Endothelial cell of umbilical vein (primary cell): ENCODE results near the gene OR2T29. TPM values are rescaled to one million over a fixed set of nuclear protein-coding genes. Genes with fewer than 3 reads are reported as not detected.

Source experiments
- BruUV-seq: library from RNA; stranded (reverse); fragments of 400-500 nt; replicated peaks from 2 replicates; lab custom pipeline; 2021; lab: Mats Ljungman, UMichigan
- CTCF ChIA-PET: fragments of 300-600, 350-600 bp; sonication (Branson Sonifier 250); formaldehyde crosslinking; loops from one replicate; lab custom pipeline; 2021; ENCODE audit warnings: antibody characterized with exemption, inconsistent platforms; lab: Charles Lee
- POLR2A ChIA-PET: fragments of 300-600, 350-600 bp; sonication (Branson Sonifier 250); formaldehyde crosslinking; loops from one replicate; lab custom pipeline; 2021; ENCODE audit warnings: antibody characterized with exemption, inconsistent platforms; lab: Charles Lee
- DNase-seq: peaks from one replicate; pipeline ENCODE4 v3.0.0-alpha.2; 2011; ENCODE audit warnings: low read depth, low spot score
- FAIRE-seq: peaks from 2 replicates; lab custom pipeline; 2011; peaks lifted over from hg19 to GRCh38; lab: Jason Lieb, UNC
- H2AFZ ChIP-seq: 2 replicates; pipeline ENCODE4 v1.6.0; 2012; ENCODE audit warnings: low read depth, low read length, control low read depth, inconsistent platforms
- H3K27ac ChIP-seq: 2 replicates; pipeline ENCODE4 v1.5.1; 2011; ENCODE audit warnings: low read depth, mild to moderate bottlenecking, control low read depth, low read length, moderate library complexity; ENCODE audit not compliant: insufficient read depth
- H3K27me3 ChIP-seq, 2 experiments: 2 replicates each; pipeline versions ENCODE4 v1.6.0 to v1.6.1; 2011; ENCODE audit warnings: low read length in 2 of 2, mixed read lengths in 1 of 2; ENCODE audit not compliant: control insufficient read depth in 2 of 2, insufficient read depth in 2 of 2
- H3K36me3 ChIP-seq, 2 experiments: 2 replicates in 1 of 2; 3 replicates in 1 of 2; pipeline ENCODE4 v1.5.1; 2011; ENCODE audit warnings: low read length in 2 of 2, mild to moderate bottlenecking in 1 of 2, moderate library complexity in 1 of 2; ENCODE audit not compliant: control insufficient read depth in 2 of 2, insufficient read depth in 2 of 2; ENCODE audit errors: extremely low read depth in 1 of 2
- H3K4me1 ChIP-seq: 3 replicates; pipeline ENCODE4 v1.5.1; 2011; ENCODE audit warnings: mild to moderate bottlenecking, low read length; ENCODE audit not compliant: control insufficient read depth, insufficient read depth; ENCODE audit errors: extremely low read depth
- H3K4me2 ChIP-seq: 2 replicates; pipeline ENCODE4 v1.6.1; 2011; ENCODE audit warnings: low read length, control low read depth, mixed read lengths; ENCODE audit not compliant: insufficient read depth
- H3K4me3 ChIP-seq, 3 experiments: fragments of 200-600 bp in 1 of 3; sonication (generic), shearing (Covaris generic) in 1 of 3; replicated peaks in 1 of 3; 2 replicates each; pipeline ENCODE4 v1.5.1; 2011 to 2016; ENCODE audit warnings: control low read depth in 3 of 3, low read length in 3 of 3, mild to moderate bottlenecking in 2 of 3, inconsistent platforms in 1 of 3, low read depth in 1 of 3, moderate library complexity in 1 of 3; ENCODE audit not compliant: insufficient read depth in 1 of 3
- H3K79me2 ChIP-seq: 2 replicates; pipeline ENCODE4 v1.6.0; 2012; ENCODE audit warnings: low read length, inconsistent platforms; ENCODE audit not compliant: control insufficient read depth, insufficient read depth
- H3K9ac ChIP-seq: replicated peaks from 2 replicates; pipeline ENCODE3; 2011; ENCODE audit warnings: low read length, control low read depth; ENCODE audit not compliant: insufficient read depth; ENCODE audit errors: extremely low read depth
- H3K9me1 ChIP-seq: replicated peaks from 3 replicates; pipeline ENCODE4 v1.6.0; 2011; ENCODE audit warnings: mild to moderate bottlenecking, low read length; ENCODE audit not compliant: control insufficient read depth, insufficient read depth; ENCODE audit errors: extremely low read depth
- H3K9me3 ChIP-seq: replicated peaks from 2 replicates; pipeline ENCODE4 v1.5.1; 2012; ENCODE audit warnings: low read length, inconsistent platforms; ENCODE audit not compliant: control insufficient read depth, insufficient read depth
- H4K20me1 ChIP-seq: replicated peaks from 2 replicates; pipeline ENCODE3; 2011; ENCODE audit warnings: mild to moderate bottlenecking, low read length; ENCODE audit not compliant: control insufficient read depth, insufficient read depth; ENCODE audit errors: extremely low read depth
- EZH2 ChIP-seq: IDR thresholded peaks from 2 replicates; pipeline ENCODE4 v1.6.1; 2012; ENCODE audit warnings: borderline replicate concordance, low read depth, mild to moderate bottlenecking, moderate library complexity, low read length, inconsistent platforms; ENCODE audit not compliant: severe bottlenecking
- FOS ChIP-seq: IDR thresholded peaks from 2 replicates; pipeline ENCODE4 v1.6.1; 2011; ENCODE audit warnings: mild to moderate bottlenecking, low read length, moderate library complexity, borderline replicate concordance; ENCODE audit not compliant: insufficient read depth
- GATA2 ChIP-seq: IDR thresholded peaks from 2 replicates; pipeline ENCODE4 v1.7.0; 2011; ENCODE audit warnings: low read depth, mild to moderate bottlenecking, moderate library complexity, mixed read lengths, low read length; ENCODE audit not compliant: insufficient read length, insufficient read depth
- JUN ChIP-seq: IDR thresholded peaks from 2 replicates; pipeline ENCODE4 v1.6.1; 2011; ENCODE audit warnings: borderline replicate concordance, low read depth; ENCODE audit not compliant: insufficient read length, insufficient read depth
- MYC ChIP-seq: IDR thresholded peaks from one replicate; pipeline ENCODE4 v1.6.1; 2011; ENCODE audit warnings: mild to moderate bottlenecking, low read depth, low read length
- POLR2A ChIP-seq: IDR thresholded peaks from 2 replicates; pipeline ENCODE4 v1.6.1; 2012; ENCODE audit warnings: low read depth, mild to moderate bottlenecking, control low read depth, low read length
- POLR2AphosphoS5 ChIP-seq: IDR thresholded peaks from 2 replicates; pipeline ENCODE4 v1.6.1; 2012; ENCODE audit warnings: low read depth, mild to moderate bottlenecking, control low read depth, low read length, moderate library complexity; ENCODE audit not compliant: insufficient read depth
- dilution Hi-C: fragments of 300-500 bp; cut with MboI; formaldehyde crosslinking; loops from one replicate; pipeline ENCODE4 v1.15.0; 2019; ENCODE audit warnings: low sequenced_read_pairs; ENCODE audit not compliant: extremely low pct_ligation_motif_present
- intact Hi-C: fragments of 100-400 bp; cut with micrococcal nuclease; formaldehyde crosslinking; loops from one replicate; pipeline ENCODE4 v1.10.0; 2022
- polyA plus RNA-seq, 4 experiments: library from polyadenylated mRNA; depleted of rRNA in 3 of 4; stranded (reverse) in 3 of 4; unstranded in 1 of 4; fragments of >200 nt; gene quantifications; 2 replicates each; pipeline versions ENCODE4 v1.2.1 to v1.2.3, GENCODE V29; 2011 to 2012; ENCODE audit warnings: missing spikeins in 1 of 4
- total RNA-seq: library from RNA; stranded (reverse); gene quantifications from 2 replicates; pipeline ENCODE4 v1.2.3, GENCODE V29; 2021
- TF ChIP-seq, protein P1 (sequence below), 2 donors: IDR thresholded peaks; 1 replicate in 1 of 2; 2 replicates in 1 of 2; pipeline ENCODE4 v1.5.1; 2011; ENCODE audit warnings: low read length in 2 of 2, mild to moderate bottlenecking in 2 of 2, moderate library complexity in 2 of 2, control low read depth in 1 of 2, inconsistent platforms in 1 of 2, low read depth in 1 of 2; ENCODE audit not compliant: insufficient read depth in 1 of 2; ENCODE audit errors: extremely low read depth in 1 of 2
- TF ChIP-seq, protein P2 (sequence below): IDR thresholded peaks from 2 replicates; pipeline ENCODE4 v1.6.1; 2011; ENCODE audit not compliant: insufficient read depth, insufficient read length

Gene OR2T29
- total and polyA plus RNA-seq, 2 donors (not counting 3 experiments of a cell fraction or from before 2014, with no cell fraction given) = not detected

DNA sequence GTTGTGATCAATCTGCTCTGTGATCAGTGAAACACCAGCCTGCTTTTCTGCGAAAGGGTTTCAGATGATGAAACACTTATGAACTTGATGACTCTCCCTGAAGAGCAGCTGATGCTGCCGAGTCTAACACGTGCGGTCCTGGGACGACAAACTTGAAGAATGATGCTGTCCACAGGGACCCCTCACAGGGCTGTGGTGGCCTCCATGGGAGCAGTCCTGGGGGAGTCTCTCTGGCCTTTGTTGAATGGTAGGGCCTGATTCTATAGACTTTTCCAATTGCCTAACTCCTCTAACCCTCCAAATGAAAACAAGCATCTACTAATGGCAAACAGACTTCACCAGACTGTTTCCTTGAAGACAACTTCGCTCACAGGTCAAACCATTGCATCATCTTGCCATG lies 35.0 kb upstream of the OR2T29 start, which contains the start of gene OR2T10:
OR2T10 (minus strand) TSS at position 112 of the 400 bp plus-strand sequence. CDS start 3,932 bp downstream, outside the sequence.
- ChIA-PET CTCF (no interaction called here), POLR2A (no interaction called here)
- Histone ChIP-seq H3K27ac (no peak within 1 kb of the TSS), H3K9ac (no peak within 1 kb of the TSS), H4K20me1 (no peaks in the 10 kb centered on the region), H3K27me3 (no peaks in the 10 kb centered on the region), H2AFZ (no peak within 1 kb of the TSS), H3K9me1 (no peaks in the 10 kb centered on the region), H3K4me2 (no peak within 1 kb of the TSS), H3K79me2 (no peaks in the 10 kb centered on the region), H3K4me1 (no peaks in the 10 kb centered on the region), H3K36me3 (no peaks in the 10 kb centered on the region), H3K9me3 (peaks cover 2% of the 10 kb centered on the region), H3K4me3 (no peak within 1 kb of the TSS)
- TF ChIP-seq, protein P1, sequence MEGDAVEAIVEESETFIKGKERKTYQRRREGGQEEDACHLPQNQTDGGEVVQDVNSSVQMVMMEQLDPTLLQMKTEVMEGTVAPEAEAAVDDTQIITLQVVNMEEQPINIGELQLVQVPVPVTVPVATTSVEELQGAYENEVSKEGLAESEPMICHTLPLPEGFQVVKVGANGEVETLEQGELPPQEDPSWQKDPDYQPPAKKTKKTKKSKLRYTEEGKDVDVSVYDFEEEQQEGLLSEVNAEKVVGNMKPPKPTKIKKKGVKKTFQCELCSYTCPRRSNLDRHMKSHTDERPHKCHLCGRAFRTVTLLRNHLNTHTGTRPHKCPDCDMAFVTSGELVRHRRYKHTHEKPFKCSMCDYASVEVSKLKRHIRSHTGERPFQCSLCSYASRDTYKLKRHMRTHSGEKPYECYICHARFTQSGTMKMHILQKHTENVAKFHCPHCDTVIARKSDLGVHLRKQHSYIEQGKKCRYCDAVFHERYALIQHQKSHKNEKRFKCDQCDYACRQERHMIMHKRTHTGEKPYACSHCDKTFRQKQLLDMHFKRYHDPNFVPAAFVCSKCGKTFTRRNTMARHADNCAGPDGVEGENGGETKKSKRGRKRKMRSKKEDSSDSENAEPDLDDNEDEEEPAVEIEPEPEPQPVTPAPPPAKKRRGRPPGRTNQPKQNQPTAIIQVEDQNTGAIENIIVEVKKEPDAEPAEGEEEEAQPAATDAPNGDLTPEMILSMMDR (IDR thresholded peaks at IDR 0.05; ENCODE audit: extremely low read depth in 1 of 2, insufficient read depth in 1 of 2, low read depth in 1 of 2, low read length in 2 of 2) = no peak
- TF ChIP-seq POLR2AphosphoS5 = no peak
- TF ChIP-seq MYC = no peak
- no peak for TF ChIP-seq FOS
- TF ChIP-seq, protein P2, sequence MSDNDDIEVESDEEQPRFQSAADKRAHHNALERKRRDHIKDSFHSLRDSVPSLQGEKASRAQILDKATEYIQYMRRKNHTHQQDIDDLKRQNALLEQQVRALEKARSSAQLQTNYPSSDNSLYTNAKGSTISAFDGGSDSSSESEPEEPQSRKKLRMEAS = no peak
- no peak for TF ChIP-seq EZH2
- TF ChIP-seq GATA2 = no peak
- TF ChIP-seq POLR2A = no peak
- no peak for TF ChIP-seq JUN
- dilution Hi-C loops = no loop called here
- intact Hi-C loops = no loop called here
- DNase-seq (no peak), FAIRE-seq (no peak)
- BruUV-seq = no TSS peak
